ENCODE results near the gene ELOA2. TPM values are rescaled to one million over a fixed set of nuclear protein-coding genes. Genes with fewer than 3 reads are reported as not detected.
"Not testable (repeated sequence)": the region's sequence is repeated elsewhere in the genome, so short reads cannot be mapped to it uniquely, and the experiment has no call there.

The ELOA2 gene
- total and polyA plus RNA-seq, 2 experiments from 2014 or later, result 0.32 TPM; not detected in 1

DNA sequence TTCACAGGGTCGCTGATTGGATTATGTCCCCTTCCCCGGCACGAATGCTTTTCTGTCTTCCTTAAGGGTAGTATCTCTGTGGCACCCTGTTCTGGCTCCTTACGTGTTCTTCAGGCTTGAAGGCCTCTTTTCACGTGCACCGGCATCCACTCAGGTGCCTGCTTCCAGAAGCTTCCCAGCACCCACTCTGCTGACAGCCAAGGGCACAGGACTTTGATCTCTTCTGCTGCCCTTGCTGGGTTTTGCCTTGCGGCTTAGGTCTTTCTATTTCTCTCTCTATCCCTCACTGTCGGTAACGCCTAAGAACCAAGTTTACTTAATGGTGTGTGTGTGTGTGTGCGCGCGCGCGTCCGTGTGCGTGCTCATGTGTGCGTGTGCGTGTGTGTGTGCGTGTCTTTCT, 14.7 kb downstream of the ELOA2 start:
- not testable (repeated sequence) for H3K4me3 ChIP-seq; DNase-seq (ENCODE audit: low read depth in 1 of 2, low spot score in 1 of 2); H3K27ac ChIP-seq; H3K27me3 ChIP-seq; H3K9me3 ChIP-seq (ENCODE audit: low read depth); H3K4me1 ChIP-seq (ENCODE audit: low read depth); H3K36me3 ChIP-seq

DNA sequence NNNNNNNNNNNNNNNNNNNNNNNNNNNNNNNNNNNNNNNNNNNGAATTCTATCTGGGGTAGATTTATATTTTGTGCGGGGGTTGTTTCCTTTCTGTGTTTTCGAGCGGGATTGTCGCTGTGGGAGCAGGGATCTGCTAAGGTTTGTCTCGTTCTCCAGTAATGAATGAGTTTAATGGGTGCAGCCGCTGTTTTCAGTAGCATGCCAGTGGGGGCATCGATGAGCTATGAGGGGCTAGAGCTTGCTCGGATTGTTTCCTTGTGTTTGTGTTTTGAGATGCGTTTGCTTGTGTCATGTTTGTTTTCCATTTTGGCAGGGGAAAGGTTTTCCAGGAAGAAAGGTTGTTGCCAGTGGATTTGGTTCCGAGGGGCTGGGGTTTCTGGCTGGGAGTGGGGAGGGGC, 15.6 kb downstream of the ELOA2 start:
- DNase-seq (ENCODE audit: low read depth in 1 of 2, low spot score in 1 of 2); H3K9me3 ChIP-seq (ENCODE audit: low read depth); H3K27me3 ChIP-seq; H3K4me1 ChIP-seq (ENCODE audit: low read depth); H3K4me3 ChIP-seq; H3K36me3 ChIP-seq; H3K27ac ChIP-seq: not testable (repeated sequence)

Other genes starting within 250 kb of the ELOA2 start
- gene PIAS2, start 118.1 kb downstream of the ELOA2 start, total RNA-seq, result 29.8 and 37.8 TPM in 2 replicates
- gene PIAS2, start 118.1 kb downstream of the ELOA2 start, polyA plus RNA-seq, result 32.3 and 37.3 TPM in 2 replicates
- 4.8 and 19.6 TPM in 2 replicates for gene KATNAL2, start 118.0 kb downstream of the ELOA2 start, total RNA-seq
- 11.3 and 15.7 TPM in 2 replicates for gene KATNAL2, start 118.0 kb downstream of the ELOA2 start, polyA plus RNA-seq
- 40.8 and 55.4 TPM in 2 replicates for gene HDHD2, start 114.9 kb upstream of the ELOA2 start, total RNA-seq
- 91.0 and 92.5 TPM in 2 replicates for gene HDHD2, start 114.9 kb upstream of the ELOA2 start, polyA plus RNA-seq
- gene IER3IP1, start 140.7 kb upstream of the ELOA2 start, total RNA-seq, result 8.2 and 14.6 TPM in 2 replicates
- gene IER3IP1, start 140.7 kb upstream of the ELOA2 start, polyA plus RNA-seq, result 32.1 and 34.3 TPM in 2 replicates
- gene SKOR2, start 216.0 kb upstream of the ELOA2 start, total RNA-seq, result not detected in 2 replicates
- gene SKOR2, start 216.0 kb upstream of the ELOA2 start, polyA plus RNA-seq, result not detected in 2 replicates

Data from cardiac muscle cell (in vitro differentiated cells and primary cell).